Loucy (cell line): ENCODE data around the gene MYO1F.

ENCODE experiments used
- CTCF ChIP-seq: fragments of 200-600 bp; sonication (generic); conservative IDR thresholded peaks from 2 replicates; pipeline ENCODE4 v1.5.1; 2014; ENCODE audit warnings: mild to moderate bottlenecking, antibody characterized with exemption, low read length
- EZH2phosphoT487 ChIP-seq: fragments of 200-600 bp; IDR thresholded peaks from 2 replicates; pipeline ENCODE4 v1.6.1; 2018; ENCODE audit warnings: antibody characterized with exemption, mild to moderate bottlenecking, moderate library complexity, borderline replicate concordance

- no peak for TF ChIP-seq CTCF
- no peak for TF ChIP-seq EZH2phosphoT487
Measured at GRCh38 chr19:8532225-8532624, 45.0 kb downstream of the MYO1F start.
